ENCODE measurements around the gene HSD11B2. TPM values are rescaled to one million over a fixed set of nuclear protein-coding genes. Genes with fewer than 3 reads are reported as not detected.
"Not testable (repeated sequence)": the region's sequence is repeated elsewhere in the genome, so short reads cannot be mapped to it uniquely, and the experiment has no call there.

Gene HSD11B2
- total RNA-seq, 4 donors from 2014 or later: 0.20 to 2.9 (median 0.60) TPM; not detected in 1

DNA sequence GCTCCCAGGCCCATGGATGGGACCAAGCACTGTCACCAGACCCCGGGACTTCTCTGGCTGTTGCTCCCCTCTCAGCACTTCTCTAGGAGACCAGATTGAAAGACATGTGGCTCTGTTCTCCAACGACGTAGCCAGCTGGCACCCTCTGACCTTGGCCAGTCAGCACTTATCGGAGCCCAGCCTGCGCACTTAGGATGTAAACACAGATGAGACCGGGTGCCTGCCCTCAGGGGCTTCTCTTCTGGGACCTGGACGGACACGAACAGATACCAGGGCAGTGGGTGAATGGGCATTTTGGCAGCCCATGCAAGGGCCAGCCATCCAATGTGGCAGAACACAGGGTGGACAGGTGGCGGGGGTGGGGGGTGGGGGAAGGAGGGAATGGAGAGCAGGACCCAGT, 21.3 kb upstream of the HSD11B2 start:
- Histone ChIP-seq H3K27me3 (no peaks in the 10 kb centered on the region), H3K9me3 (no peaks in the 10 kb centered on the region), H3K4me3 (no peak overlapping the region), H3K27ac (no peak overlapping the region), H3K36me3 (peaks cover 0 to 10% (median 0%) of the 10 kb centered on the region in 3 donors), H3K4me1 (peaks cover 0 to 38% (median 5%) of the 10 kb centered on the region in 4 donors)
- WGBS, 2 donors: 84 to 88% methylated on average over 9 of the region's 9 CpGs
- TF ChIP-seq POLR2A (IDR thresholded peaks at IDR 0.05) (no peak), EP300 (IDR thresholded peaks at IDR 0.05) (no peak)
- TF ChIP-seq, protein P1, sequence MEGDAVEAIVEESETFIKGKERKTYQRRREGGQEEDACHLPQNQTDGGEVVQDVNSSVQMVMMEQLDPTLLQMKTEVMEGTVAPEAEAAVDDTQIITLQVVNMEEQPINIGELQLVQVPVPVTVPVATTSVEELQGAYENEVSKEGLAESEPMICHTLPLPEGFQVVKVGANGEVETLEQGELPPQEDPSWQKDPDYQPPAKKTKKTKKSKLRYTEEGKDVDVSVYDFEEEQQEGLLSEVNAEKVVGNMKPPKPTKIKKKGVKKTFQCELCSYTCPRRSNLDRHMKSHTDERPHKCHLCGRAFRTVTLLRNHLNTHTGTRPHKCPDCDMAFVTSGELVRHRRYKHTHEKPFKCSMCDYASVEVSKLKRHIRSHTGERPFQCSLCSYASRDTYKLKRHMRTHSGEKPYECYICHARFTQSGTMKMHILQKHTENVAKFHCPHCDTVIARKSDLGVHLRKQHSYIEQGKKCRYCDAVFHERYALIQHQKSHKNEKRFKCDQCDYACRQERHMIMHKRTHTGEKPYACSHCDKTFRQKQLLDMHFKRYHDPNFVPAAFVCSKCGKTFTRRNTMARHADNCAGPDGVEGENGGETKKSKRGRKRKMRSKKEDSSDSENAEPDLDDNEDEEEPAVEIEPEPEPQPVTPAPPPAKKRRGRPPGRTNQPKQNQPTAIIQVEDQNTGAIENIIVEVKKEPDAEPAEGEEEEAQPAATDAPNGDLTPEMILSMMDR (IDR thresholded peaks at IDR 0.05): no peak
- DNase-seq (ENCODE audit: low spot score in 2 of 2): no peak

DNA sequence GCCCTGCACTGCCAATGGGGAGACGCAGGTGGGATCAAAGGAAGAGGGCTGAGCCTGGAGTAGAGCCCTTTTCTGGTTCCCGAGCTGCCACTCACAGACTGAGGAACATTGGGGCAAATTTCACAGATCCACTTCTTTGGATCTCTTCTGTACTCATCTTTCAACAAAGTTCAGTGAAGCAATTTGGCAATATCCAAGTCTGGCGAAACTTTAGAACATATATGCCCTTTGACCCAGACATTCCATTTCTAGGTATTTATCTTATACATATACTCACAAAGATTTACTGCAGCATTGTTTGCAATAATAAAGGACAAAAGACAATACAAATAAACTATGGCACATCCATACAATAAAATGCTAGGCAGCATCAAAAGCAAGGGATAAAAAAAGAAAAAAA, 19.6 kb upstream of the HSD11B2 start:
- Histone ChIP-seq H3K27ac (no peak overlapping the region), H3K4me1 (peaks cover 0 to 35% (median 7%) of the 10 kb centered on the region in 4 donors), H3K36me3 (no peaks in the 10 kb centered on the region), H3K4me3 (no peak overlapping the region), H3K27me3 (no peaks in the 10 kb centered on the region), H3K9me3 (no peaks in the 10 kb centered on the region)
- no peak for DNase-seq (ENCODE audit: low spot score in 2 of 2)
- WGBS, 2 donors: 85 to 94% methylated on average over 3 of the region's 3 CpGs
- TF ChIP-seq POLR2A (IDR thresholded peaks at IDR 0.05): no peak
- TF ChIP-seq, protein P1 (IDR thresholded peaks at IDR 0.05): no peak
- TF ChIP-seq EP300 (IDR thresholded peaks at IDR 0.05): no peak

DNA sequence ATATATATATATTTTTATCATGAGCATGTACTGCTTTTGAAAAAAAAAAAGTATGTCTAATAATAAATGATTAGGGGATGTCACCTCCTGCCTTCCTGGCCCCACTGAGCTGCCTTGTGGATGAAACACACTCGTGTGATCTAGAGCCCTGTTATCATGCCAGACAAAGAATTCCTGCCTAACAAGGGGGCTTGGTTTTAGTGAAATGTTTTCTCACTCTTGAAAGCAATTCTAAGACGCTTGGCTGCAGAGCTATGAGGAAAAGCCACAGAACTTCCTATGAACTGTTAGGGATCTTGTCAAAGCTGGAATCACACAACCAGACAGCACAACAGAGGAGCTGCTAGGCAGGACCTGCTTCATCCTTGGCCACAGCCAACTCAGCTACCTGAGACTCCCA, 18.6 kb upstream of the HSD11B2 start:
- TF ChIP-seq, protein P1 (IDR thresholded peaks at IDR 0.05): no peak
- TF ChIP-seq EP300 (IDR thresholded peaks at IDR 0.05) (no peak), POLR2A (IDR thresholded peaks at IDR 0.05) (no peak)
- no peak overlapping the region for H3K27ac ChIP-seq
- H3K4me1 ChIP-seq: peaks cover 0 to 32% (median 9%) of the 10 kb centered on the region in 4 donors
- DNase-seq (ENCODE audit: low spot score in 2 of 2): no peak
- 24 to 29% methylated on average over 2 of the region's 2 CpGs for WGBS, 2 donors
- H3K4me3 ChIP-seq: no peak overlapping the region
- H3K27me3 ChIP-seq: no peaks in the 10 kb centered on the region
- H3K36me3 ChIP-seq: no peaks in the 10 kb centered on the region
- no peaks in the 10 kb centered on the region for H3K9me3 ChIP-seq

DNA sequence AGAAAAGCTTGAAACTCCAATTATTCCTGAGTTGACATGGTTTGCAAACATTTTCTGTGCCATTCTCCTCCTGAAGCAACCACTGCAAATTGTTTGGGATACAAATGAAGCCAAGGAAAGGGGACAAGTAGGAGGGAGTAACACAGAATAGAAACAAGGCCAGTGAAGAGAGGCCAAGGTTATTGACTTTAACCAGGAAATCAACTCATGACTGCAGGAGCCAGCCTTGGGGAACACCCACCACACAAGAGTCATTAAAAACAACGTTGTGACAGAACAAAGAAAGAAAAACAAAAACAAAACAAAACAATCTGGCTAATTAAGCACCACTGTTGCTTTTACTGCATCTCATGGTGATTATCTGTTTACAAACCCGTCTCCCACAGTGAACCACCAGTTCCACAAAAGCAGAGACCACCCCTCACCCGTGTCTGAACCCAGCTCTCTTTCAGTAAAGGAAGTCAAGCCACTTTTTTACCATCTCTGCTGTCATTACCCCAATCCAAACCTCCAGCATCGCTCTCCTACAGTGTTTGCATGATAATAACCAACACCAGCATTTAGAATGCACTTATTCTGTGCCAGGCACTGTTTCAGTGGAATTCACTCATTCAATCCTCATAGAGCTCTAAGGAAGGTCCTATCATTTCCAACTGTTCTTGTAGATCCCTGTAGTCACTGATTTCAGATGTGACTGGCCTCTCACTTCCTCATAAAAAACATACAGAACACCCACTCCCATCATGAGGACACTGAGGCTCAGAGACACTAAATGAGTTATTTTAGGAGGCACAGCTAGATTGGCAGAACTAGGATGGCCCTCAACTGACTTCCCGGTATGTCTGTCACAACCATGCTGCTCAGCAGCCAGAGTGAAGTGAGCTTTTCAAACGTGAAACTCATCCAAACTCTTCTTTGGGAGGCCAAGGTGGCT, 16.7 kb upstream of the HSD11B2 start:
- Histone ChIP-seq H3K4me1 (peaks cover 0 to 27% (median 9%) of the 10 kb centered on the region in 4 donors), H3K4me3 (no peak overlapping the region), H3K27ac (peak overlapping the region in 1 of 4 donors; percentile 57), H3K9me3 (no peaks in the 10 kb centered on the region), H3K27me3 (no peaks in the 10 kb centered on the region), H3K36me3 (no peaks in the 10 kb centered on the region)
- DNase-seq (ENCODE audit: low spot score in 2 of 2): no peak
- WGBS, 2 donors: 51 to 52% methylated on average over 6 of the region's 6 CpGs
- no peak for TF ChIP-seq POLR2A (IDR thresholded peaks at IDR 0.05)
- TF ChIP-seq, protein P1 (IDR thresholded peaks at IDR 0.05): no peak
- TF ChIP-seq EP300 (IDR thresholded peaks at IDR 0.05): no peak

DNA sequence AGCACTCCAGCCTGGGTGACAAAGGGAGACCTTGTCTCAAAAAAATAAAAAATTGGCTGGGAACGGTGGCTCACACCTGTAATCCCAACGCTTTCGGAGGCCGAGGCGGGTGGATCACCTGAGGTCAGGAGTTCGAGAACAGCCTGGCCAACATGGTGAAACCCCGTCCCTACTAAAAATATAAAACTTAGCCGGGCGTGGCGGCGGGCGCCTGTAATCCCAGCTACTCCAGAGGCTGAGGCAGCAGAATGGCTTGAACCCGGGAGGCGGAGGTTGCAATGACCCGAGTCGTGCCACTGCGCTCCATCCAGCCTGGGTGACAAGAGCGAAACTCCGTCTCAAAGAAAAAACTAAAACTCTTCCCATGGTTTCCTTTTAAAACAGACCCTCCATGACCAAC, 15.5 kb upstream of the HSD11B2 start:
- H3K36me3 ChIP-seq; H3K9me3 ChIP-seq; DNase-seq (ENCODE audit: low spot score in 2 of 2); H3K27me3 ChIP-seq: not testable (repeated sequence)
- Histone ChIP-seq H3K4me1 (peaks cover 0 to 27% (median 9%) of the 10 kb centered on the region in 4 donors), H3K27ac (peak overlapping the region in 3 of 4 donors; percentile 80 to 92 (median 86)), H3K4me3 (peak overlapping the region; percentile 61 to 92 (median 77))
- WGBS, 2 donors: 86% methylated on average over 19 of the region's 19 CpGs

All from tibial nerve (tissue), 4 donors.